Fibroblast of the aortic adventitia (primary cell): Measurements from ENCODE around the gene GOLGA7B. TPM values are rescaled to one million over a fixed set of nuclear protein-coding genes. Genes with fewer than 3 reads are reported as not detected.

Experiments
- DNase-seq: peaks from one replicate; pipeline ENCODE4 v3.0.0-alpha.2; 2010; ENCODE audit warnings: low read depth
- H3K4me3 ChIP-seq: 2 replicates; pipeline ENCODE4 v1.5.1; 2011; ENCODE audit warnings: low read depth, mild to moderate bottlenecking, control low read depth, low read length, moderate library complexity
- CTCF ChIP-seq: IDR thresholded peaks from 2 replicates; pipeline ENCODE4 v1.5.1; 2011; ENCODE audit warnings: mild to moderate bottlenecking, low read length, control low read depth, inconsistent platforms; ENCODE audit not compliant: insufficient read depth
- total RNA-seq: library from RNA; depleted of rRNA; stranded (reverse); fragments of >200 nt; gene quantifications from 2 replicates; pipeline ENCODE4 v1.2.3, GENCODE V29; 2012; ENCODE audit warnings: low replicate concordance

The GOLGA7B gene
- total RNA-seq, 1 donor = not detected

- TF ChIP-seq CTCF = no peak
- no peak overlapping the region for H3K4me3 ChIP-seq
- no peak for DNase-seq
Measured at GRCh38 chr10:97821308-97822038, 28.2 kb upstream of the GOLGA7B start.

- H3K4me3 ChIP-seq = no peak overlapping the region
- no peak for TF ChIP-seq CTCF
- no peak for DNase-seq
Measured at GRCh38 chr10:97822261-97822687, 27.4 kb upstream of the GOLGA7B start.

GRCh38 chr10:97823734-97824133 is 25.9 kb upstream of the GOLGA7B start:
- no peak for DNase-seq
- no peak for TF ChIP-seq CTCF
- no peak overlapping the region for H3K4me3 ChIP-seq

DNA sequence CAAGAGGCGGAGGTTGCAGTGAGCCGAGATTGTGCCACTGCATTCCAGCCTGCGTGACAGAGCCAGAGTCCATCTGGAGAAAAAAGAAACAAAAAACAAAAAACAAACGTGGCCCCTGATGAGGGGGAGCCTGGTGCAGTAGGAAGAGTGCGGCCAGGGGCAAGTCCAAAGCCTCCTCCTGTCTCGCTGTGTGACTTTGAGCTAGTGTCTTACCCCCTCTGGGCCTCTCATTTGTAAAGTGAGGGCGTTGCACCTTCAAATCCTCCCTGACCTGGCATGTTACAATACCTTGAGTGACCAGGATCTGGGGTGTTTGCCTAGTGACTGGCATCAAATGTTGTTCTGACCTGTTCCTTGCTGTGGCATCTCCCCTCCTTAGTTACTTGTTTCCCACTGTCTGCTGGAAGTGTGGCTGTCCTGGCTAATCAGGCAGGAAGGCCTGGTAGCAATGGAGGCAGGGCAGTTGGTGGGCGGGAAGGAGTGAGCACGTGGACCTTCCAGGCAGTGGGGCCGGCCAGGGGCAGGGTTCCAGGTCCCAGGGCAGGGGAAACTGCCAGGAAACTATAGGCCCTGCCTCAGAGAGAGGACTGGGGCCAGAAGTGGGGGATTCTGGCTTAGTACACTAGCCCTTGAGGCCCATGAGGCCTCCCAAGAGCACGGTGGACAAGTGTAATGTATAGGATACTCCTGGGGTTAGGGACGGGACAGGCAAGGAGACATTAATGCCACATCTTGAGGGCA is 24.5 kb upstream of the GOLGA7B start:
- DNase-seq = no peak
- no peak overlapping the region for H3K4me3 ChIP-seq
- no peak for TF ChIP-seq CTCF

- no peak overlapping the region for H3K4me3 ChIP-seq
- no peak for TF ChIP-seq CTCF
- no peak for DNase-seq
Measured at GRCh38 chr10:97826892-97827291, 22.8 kb upstream of the GOLGA7B start.

- peak; percentile 27 for DNase-seq
- TF ChIP-seq CTCF = no peak
- no peak overlapping the region for H3K4me3 ChIP-seq
Measured at GRCh38 chr10:97827702-97828291, 21.8 kb upstream of the GOLGA7B start.
